HS-5 (cell line): ENCODE results near the gene ITPK1.

ENCODE experiments used
- DNase-seq: peaks from one replicate; pipeline ENCODE4 v3.0.0-alpha.2; 2012; ENCODE audit warnings: low read depth

Gene ITPK1

DNA sequence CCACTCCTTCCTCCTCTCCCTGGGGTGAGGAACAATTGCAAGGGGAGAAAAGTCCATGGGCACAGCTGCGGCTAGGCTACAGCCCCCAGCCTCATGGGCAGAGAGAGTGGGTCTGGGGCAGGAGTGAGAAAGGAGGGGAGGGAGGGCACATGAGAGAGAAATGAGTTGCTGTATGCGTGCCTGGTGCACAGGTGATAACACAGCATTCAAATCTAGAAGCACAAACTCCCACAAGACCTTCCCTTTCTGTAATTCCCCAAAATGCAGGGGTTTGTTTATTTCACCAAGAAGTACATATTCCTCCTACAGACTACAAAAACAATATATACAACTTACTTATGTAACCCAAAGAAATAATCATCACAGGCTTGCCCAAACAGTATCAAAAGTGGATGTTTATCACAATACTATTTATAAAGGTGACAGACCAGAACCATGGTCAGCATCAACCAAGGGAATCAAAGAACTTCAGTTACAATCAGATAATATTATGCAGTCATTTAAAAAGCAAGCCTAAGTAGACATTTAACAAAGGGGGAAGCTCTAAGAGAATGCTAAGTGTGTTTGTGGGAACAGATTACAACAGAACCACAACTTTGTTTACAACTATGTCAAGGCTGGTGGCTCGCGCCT lies 54.2 kb downstream of the ITPK1 start:
- no peak for DNase-seq

DNA sequence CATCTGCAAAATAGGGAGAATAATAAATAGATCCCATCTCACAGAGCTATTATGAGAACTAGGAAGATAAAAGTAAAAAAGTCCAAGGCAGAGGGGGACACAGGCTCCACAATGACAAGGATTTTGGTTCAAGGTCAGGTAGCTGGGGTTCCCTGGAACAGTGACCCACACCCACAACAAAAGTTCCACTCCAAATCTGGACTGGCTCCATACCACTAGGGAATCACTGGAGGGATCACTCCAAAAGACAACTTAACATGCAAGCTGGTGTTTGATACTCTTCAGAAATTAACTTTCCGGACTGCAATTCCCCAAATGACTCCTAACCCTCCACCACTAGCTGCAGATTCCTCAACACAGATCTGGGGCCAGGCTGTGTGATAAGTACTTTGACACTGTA lies 54.9 kb downstream of the ITPK1 start:
- DNase-seq, result no peak

DNA sequence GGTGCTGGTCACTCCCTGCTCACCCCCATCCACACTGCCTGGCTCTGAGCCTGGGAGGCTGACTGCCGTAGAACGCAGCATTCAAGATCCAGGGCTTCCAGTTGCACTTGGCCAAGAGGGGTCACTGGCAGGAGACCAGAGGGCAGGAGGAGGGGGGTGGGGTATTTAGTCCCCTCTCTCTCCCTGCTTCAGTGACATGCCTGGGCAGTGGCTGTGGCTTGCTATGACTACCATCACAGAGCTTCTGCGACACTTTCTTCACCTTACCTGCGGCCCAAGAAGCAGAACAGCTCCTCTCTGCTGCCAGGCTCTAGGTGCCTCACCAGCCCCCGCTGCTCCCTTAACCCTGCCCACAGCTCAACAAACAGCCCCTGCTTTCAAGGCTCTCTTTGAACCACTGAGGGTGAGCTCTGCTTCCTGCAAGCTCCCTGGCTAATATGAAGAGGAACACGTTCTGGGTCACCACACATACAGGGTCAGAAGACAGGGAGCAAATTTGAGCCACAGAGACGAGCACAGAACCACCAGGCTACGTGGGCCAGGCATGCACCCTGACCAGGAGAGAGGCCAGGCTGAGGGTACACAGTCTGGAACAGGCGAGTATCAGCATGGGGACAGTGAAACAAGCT lies 55.7 kb downstream of the ITPK1 start:
- DNase-seq, result no peak

DNA sequence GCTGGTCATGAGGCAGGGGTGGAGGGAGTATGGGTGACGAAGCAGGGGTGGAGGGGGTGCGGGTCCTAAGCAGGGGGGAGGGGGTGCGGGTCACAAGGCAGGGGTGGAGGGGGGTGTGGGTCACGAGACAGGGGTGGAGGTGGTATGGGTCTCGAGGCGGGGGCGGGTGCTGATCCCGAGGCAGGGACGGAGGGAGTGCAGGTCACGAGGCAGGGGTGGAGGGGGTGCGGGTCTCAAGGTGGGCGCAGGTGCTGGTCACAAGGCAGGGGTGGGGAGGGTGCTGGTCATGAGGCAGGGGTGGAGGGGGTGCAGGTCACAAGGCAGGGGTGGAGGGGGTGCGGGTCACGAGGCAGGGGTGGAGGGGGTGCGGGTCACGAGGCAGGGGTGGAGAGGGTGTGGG lies 56.5 kb downstream of the ITPK1 start:
- no peak for DNase-seq

DNA sequence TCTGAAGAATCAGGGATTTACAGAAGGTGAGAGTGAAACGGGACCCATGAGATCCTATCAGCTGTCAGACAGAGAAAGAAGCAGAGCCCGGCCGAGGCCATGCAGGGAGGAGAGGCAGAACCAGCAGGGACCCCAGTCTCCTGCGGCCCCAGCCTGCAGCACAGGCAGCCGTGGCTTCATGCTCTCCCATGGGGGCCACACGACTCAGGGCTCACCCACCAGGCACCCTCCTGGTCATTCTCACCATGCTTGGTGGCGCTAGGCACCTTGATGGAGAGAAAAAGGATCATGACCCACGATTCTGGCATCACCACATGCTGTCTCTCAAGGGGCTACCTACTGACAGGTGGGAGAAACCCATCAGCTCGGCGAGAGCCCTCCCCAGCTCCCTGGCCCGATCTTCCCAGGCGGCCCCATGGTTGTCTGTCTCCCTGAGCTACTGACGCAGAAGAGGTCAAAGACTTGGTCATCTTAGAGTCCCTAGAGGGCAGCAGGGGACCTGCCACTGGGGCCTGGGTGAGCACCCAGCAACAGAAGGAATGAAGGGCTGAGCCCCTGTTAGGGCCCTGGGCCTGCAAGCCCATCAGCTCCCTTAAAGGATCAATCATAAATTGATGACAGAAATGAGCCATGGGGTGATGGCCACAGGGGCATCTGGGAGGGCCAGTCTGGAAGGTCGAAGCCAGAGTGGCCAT lies 58.0 kb downstream of the ITPK1 start:
- no peak for DNase-seq

DNA sequence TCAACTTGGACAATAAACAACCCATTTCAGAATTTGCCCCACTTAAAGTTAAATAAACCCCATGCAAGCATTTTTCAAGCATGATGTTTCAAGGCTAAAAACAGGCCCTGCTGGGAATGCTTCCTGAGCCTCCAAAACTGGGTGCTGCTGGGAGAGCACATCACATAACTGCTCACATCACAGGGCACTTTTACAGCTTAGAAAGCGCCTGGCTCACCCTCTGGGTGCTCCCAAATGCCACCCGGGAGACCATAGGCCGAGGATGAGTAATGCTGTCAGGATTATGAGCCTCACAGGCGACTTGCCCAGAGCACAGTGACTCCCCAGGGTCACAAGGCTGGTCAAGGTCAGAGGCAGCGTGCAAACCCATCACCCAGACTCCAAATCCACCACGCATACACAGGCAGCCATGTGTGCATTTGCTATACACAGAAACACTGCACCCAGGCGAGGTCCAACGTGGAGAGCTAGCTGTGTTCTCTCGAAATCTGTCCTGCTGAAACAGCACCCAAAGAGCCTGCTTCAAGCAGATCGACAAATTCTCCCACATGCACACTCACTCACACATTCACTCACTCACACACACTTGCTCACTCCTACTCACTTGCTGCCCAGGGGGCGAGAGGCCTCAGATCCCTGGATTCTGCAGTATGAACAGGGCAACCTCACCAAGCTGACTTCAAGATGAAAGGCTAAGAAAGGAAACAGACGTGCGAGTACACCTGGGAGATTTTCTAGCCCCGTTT lies 58.7 kb downstream of the ITPK1 start:
- DNase-seq, result no peak

DNA sequence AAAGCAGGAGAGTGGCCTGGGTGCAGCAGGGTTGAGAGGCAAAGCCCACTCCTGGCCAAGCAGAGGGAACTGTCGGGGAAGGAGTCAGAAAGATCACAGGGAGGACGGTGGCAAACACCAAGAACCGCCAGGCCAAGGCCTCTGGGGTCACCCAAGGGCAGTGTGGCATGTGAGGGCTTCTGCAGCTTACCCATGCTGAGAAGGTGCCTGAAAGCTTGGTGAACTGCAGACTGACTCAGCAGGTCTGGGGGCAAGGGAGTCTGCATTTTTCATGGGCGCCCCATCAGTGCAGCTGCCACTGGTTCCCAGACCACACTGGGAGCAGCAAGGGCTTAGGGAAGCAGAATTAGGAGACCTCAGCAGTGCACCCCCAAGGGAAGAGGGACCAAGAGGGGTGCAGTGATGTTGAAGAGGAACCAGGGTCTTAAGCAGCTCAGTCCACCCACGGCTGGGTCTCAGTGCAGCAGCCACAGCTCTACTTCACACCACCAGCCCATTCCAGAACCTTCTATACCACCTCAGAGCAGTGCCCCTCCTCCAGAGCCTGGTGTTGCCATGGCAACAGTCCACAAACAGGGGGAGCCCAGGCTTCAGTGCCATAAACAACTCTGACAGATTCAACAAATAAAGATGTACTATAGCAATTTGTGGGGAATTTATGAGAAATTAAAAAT lies 59.4 kb downstream of the ITPK1 start:
- DNase-seq, result no peak

DNA sequence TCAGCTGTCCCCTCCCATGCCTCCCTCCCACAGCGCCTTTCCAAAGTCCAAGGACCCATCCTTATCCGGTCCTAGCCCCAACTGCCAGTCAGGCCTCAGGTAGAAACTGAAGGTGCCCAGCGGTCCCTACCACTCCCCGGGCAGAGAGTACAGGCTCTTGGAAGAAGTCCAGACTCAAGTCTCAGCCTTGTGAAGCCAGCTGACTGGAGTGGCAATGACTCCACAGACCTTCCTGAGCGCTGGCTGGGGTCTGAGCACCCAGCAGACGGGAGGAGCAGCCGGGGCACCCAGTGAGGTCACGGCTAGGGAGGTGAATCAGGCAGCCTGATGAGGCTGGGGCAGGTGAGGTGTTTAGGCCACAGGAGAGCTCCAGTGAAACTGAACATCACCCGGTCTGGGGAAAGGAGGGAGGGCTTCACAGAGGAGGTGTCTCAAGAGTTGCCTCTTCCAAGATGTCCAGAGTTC lies 60.0 kb downstream of the ITPK1 start:
- DNase-seq, result no peak

DNA sequence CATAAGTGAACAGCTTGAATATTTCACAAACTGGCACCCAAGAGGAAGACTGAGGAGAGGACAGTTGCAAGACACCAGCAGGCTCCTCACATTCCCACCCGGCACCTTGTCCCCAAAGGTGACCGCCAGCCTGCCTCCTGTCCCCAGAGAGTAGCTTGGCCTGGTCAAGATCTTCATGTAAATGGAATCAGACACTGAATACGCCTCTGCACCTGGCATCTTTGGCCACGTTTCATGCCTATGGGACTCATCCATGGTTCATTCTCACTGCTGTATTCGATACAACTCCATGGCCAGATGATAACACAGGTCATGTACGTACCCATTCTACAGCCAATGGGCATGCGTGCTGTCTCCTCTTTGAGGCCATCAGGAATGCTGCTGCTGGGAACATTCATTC lies 60.8 kb downstream of the ITPK1 start:
- no peak for DNase-seq

DNA sequence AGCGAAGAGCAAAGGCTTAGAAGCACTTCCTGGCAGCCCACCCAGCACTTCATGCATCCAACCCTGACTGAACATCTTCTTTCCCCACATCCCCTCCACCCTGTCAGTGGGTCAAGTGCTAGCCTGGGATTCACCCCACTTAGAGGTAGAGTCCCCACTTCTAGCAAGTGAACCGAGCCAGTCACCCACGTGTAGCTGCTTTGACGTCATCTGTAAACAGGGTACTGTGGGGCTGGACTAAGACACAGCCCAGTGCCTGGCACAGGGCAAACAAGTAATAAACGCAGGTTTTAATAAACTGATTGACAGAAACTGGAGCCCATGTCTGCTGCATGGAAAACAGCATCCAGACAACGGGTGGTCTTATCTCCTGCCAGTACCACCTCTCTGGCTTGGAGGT lies 61.7 kb downstream of the ITPK1 start:
- DNase-seq, result no peak

DNA sequence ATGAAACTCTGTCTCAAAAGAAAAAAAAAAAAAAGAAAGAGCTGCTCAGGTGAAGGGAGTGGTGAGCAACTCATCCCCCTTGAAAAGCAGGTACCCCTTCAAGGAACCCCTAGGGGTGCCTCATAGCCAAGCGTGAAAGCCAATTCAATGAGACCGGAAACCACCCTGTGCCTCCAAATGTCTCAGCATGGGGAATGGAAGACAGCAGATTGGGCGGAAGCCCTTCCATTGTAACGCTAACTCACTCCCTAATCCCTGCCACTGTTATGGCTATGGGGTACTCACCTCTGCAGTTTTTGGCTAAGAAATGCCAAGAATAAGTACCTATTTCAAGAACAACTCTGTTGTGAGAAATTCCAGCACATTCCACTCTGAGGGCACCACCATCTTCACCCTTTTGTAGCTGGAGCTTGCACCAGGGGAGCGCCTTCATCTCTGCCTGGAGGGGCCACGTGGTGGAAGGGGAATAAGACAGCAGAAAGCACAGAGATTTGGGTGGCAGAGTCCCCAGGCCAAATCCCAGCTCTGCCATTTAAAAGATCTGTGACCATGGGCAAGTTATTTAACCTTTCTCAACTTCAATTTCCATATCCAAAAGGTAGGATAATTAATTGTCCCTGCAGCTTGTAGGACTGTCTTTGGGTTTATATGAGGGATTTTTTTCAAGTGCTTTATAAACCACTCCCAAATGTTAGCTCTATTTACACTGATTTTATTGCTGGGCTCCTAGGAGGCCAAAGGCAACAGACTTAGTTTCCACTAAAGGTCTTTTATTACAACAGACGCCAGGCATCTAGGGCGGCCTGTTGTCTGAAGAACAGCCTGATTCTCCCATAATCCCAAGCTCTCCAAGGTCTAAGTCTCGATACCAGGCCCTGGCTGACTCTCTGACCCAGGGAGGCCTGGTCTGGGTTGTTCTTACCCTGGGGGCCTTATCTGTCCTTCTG lies 63.9 kb downstream of the ITPK1 start:
- DNase-seq, result no peak

DNA sequence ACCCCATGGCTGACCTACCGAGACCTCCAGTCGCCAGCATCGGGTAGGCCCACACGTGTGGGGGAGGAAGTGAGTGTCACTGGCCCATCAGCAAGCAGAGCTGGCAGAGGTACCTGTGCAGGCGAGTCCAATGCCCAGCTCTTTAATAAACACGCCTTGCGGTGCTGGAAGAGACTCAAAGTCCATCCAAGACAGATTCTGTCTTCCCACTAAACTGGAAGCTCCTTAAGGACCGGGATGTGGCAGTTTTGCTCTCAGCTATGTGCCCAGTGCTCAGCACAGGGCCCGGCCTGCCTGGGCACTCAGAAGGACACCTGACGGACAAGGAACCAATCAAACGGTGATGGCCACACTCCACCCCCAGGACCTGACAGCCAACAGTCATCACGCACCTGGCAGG lies 65.0 kb downstream of the ITPK1 start:
- DNase-seq, result no peak

DNA sequence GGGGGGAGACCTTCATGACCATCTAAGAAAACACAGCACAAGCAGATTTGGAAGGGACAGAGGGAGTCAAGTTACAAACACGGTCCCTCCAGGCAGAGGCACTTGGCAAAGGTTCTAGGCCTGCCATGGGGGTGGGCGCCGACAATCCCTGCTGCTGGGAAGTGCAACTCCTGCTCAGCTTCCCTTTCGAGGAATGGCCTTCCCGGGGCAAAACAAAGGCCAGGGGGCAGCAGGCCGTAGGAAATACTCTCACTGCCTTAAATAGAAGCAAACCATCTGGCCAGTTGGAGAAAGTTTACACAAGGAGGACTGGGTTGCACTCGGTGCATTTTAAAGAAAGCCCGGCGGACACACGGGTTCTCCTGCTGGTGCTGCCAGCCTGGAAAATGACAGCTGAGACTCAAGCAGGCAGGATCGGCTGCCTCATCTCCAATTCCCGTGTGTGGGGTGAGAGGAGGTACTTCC lies 65.8 kb downstream of the ITPK1 start:
- no peak for DNase-seq

DNA sequence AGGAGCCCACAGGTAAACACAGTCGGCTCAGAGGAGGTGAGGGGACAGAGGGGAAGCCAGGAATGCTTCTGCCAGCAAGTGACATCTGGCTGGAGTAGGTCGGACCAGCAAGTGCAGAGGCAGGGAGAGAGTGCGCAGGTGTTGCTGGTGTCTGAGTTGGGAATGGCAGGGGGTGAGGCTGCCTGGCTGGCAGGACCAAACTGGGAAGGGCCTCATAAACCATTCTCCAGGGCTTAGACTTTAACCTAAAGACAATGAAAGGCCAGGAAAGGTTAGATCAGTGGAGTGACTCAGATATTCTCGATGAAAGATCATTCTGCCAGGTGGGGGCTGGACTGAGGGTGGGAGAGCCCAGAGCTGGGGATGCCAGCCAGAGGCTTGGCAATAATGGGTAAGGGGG lies 66.4 kb downstream of the ITPK1 start:
- no peak for DNase-seq

DNA sequence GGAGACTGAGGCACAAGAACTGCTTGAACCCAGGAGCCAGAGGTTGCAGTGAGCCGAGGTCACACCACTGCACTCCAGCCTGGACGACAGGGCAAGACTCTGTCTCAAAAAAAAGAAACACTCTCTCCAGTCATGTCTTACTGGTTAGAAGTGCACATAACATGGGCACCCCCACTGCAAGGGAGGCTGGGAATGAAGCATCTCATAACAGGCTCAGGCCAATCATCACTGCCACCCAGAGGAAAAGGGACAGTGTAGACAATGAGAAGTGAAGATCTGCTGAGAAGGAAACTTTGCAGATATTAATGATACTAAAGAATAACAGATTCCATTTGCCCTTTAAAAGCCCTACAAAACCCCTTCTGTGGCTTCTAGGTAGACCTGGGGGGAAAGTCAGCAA lies 66.9 kb downstream of the ITPK1 start:
- no peak for DNase-seq

DNA sequence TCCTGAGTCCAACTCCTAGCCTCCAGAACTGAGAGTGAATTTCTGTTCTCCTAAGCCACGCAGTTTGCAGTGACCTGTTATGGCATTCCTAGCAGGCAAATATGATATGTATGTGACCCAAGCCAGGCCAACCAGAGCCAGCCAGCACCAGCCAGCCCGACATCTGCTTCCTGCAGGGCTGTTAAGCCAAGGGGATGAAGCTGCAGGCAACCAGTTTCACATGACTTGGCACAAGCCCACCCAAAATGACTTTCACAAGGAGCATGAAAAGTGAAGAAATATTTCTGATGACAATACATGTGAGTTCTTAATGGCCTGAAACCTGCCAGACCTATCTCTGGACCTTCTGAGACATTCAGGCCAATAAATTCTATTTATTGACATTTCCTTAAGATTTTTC lies 68.1 kb downstream of the ITPK1 start:
- DNase-seq, result no peak

DNA sequence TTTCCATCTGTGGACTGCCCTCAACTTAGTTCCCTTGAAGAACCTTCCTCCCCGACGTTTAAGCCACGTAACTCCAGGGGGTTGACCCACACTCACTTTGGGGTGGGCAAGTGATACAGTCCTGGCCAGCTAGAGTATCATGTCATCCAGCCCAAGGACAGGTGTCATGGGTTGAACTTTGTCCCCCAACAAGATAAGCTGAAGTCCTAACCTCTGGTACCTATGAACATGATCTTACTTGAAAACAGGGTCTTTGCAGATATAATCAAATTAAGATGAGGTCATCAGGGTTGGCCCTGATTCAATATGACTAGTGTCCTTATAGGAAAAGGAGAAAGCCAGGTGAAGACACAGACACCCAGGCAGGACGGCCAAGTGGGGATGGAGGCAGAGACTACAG lies 68.6 kb downstream of the ITPK1 start:
- DNase-seq, result no peak

DNA sequence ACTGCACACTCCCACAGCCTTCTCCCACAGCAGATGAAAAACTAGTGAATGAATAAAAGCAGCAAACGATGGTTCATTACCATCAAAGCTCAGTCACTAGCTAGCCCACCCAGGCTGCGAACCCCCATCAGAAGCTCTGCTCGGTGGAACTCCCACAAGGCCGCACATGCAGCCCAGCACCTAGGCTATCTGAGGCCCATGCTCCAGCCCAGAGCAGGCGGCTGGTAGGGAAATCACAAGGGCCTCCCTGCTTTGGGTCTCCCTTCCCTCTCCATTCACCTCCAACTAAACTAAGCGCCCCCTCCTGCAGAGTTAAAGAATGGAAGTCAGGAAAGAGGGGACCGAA lies 69.0 kb downstream of the ITPK1 start:
- no peak for DNase-seq

DNA sequence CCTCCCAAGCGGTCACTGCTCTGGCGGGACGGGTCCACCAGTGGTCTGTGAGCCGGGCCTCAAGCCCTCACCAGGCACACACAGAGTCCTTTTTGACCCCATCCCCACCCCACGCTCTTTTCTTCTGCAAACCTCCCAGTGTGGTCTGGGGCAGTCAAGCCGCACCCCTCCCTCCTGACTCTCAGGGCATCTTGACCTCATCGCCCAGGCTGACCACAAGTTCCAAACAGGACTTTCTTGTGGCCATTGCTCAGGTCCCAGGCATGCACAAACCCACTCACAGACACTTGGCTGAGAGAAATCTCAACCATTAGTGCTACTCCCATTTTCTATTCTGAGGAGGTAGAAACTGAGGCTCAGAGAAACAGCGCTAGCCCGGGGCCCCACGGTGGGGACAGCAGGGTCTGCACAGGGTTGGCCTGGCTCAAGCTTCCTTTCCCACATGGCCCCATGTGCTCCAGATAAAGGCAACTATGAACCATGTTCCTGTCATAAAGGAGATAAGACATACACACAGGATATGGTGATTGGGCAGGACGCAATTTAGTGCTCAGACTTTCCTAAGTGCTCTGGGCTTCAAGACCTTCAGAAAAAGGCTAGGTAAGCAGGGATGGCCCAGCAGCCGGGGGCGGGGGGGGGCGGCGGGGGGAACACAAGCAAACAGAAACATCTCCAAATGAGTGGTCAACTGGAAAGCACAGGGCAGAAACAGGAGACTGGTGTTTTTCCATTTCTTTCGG lies 69.6 kb downstream of the ITPK1 start:
- DNase-seq, result no peak

DNA sequence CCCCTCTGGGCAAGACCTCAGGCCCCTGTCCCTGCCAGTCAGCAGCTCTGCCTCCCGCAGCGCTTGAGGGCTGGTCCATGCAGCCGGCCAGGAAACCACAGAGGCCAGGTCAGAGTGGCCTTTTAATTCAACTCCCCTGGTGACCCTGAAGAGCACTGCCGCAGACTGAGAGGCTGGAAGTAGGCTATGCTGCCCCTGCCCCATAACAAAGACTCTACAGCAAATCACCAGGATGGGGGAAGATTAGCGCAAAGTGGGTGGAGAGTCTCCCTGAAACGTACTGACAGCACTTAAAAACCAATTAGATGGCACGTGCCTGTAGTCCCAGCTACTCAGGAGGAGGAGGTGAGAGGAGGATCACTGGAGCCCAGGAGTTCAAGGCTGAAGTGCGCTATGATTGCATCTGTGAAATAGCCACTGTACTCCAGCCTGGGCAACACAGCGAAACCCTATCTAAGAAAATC lies 70.5 kb downstream of the ITPK1 start:
- no peak for DNase-seq
